HG03457 (cell line): ENCODE data around the gene MT1H.

Source experiments
- ATAC-seq: cut with Tn5 transposase; IDR thresholded peaks from one replicate; pipeline ENCODE4 v1.9.1; 2021; ENCODE audit warnings: moderate number of reproducible peaks; ENCODE audit not compliant: unreplicated experiment

The MT1H gene

GRCh38 chr16:56636616-56637413 lies 32.8 kb upstream of the MT1H start:
- ATAC-seq: no peak

- ATAC-seq: no peak
These were observed 31.5 kb upstream of the MT1H start, which contains the start of gene MT1A for GRCh38 chr16:56637814-56638750. MT1A (plus strand) TSS chr16:56638666; CDS start chr16:56638739, 73 bp downstream.

- no peak for ATAC-seq
These were observed 30.6 kb upstream of the MT1H start for GRCh38 chr16:56639045-56639444.

- no peak for ATAC-seq
These were observed 29.5 kb upstream of the MT1H start for GRCh38 chr16:56640076-56640475.

GRCh38 chr16:56641166-56641565 lies 28.4 kb upstream of the MT1H start:
- ATAC-seq: no peak

GRCh38 chr16:56643080-56643778 lies 26.4 kb upstream of the MT1H start:
- peak; percentile 66 for ATAC-seq

- no peak for ATAC-seq
These were observed 25.8 kb upstream of the MT1H start for GRCh38 chr16:56643833-56644232.

- ATAC-seq: no peak
These were observed 24.3 kb upstream of the MT1H start for GRCh38 chr16:56645311-56645710.

GRCh38 chr16:56645838-56646237 lies 23.8 kb upstream of the MT1H start:
- ATAC-seq: no peak

- no peak for ATAC-seq
These were observed 21.8 kb upstream of the MT1H start for GRCh38 chr16:56647641-56648431.

- ATAC-seq: no peak
These were observed 20.3 kb upstream of the MT1H start for GRCh38 chr16:56649271-56649670.

GRCh38 chr16:56649820-56650219 lies 19.8 kb upstream of the MT1H start:
- no peak for ATAC-seq

GRCh38 chr16:56651586-56651985 lies 18.0 kb upstream of the MT1H start, which contains the start of gene MT1B:
MT1B (plus strand) TSS chr16:56651886; CDS start chr16:56651954, 68 bp downstream.
- ATAC-seq: no peak

GRCh38 chr16:56652600-56652999 lies 17.0 kb upstream of the MT1H start:
- ATAC-seq: no peak

GRCh38 chr16:56653218-56653617 lies 16.4 kb upstream of the MT1H start:
- no peak for ATAC-seq

- no peak for ATAC-seq
These were observed 11.9 kb upstream of the MT1H start, which contains the start of gene MT1F for GRCh38 chr16:56657555-56658326. MT1F (plus strand) TSS chr16:56657959; CDS start chr16:56658059, 100 bp downstream.

GRCh38 chr16:56658327-56658875 lies 11.2 kb upstream of the MT1H start:
- ATAC-seq: no peak

- no peak for ATAC-seq
These were observed 7.0 kb upstream of the MT1H start for GRCh38 chr16:56662357-56663354.
